Muscle of leg (tissue), 11 donors: ENCODE results near the gene FOLH1. TPM values are rescaled to one million over a fixed set of nuclear protein-coding genes. Genes with fewer than 3 reads are reported as not detected.
"Not testable (repeated sequence)": the region's sequence is repeated elsewhere in the genome, so short reads cannot be mapped to it uniquely, and the experiment has no call there.

Experiments
- DNase-seq: peaks from one replicate; pipeline ENCODE4 v3.0.0; 2013
- H3K27ac ChIP-seq: one replicate; pipeline ENCODE4 v1.5.1; 2013; ENCODE audit warnings: mild to moderate bottlenecking, low read length, control low read depth
- H3K27me3 ChIP-seq: one replicate; pipeline ENCODE4 v1.6.1; 2013; ENCODE audit warnings: low read length; ENCODE audit not compliant: control insufficient read depth, insufficient read depth
- H3K36me3 ChIP-seq: one replicate; pipeline ENCODE4 v1.6.1; 2013; ENCODE audit warnings: low read length; ENCODE audit not compliant: control insufficient read depth, insufficient read depth
- H3K4me1 ChIP-seq: one replicate; pipeline ENCODE4 v1.6.1; 2013; ENCODE audit warnings: low read length; ENCODE audit not compliant: control insufficient read depth, insufficient read depth
- H3K4me3 ChIP-seq: one replicate; pipeline ENCODE4 v1.5.1; 2013; ENCODE audit warnings: low read length, control low read depth
- H3K9me3 ChIP-seq: replicated peaks from 2 replicates; pipeline ENCODE4 v1.6.1; 2013; ENCODE audit warnings: low read depth, low read length; ENCODE audit not compliant: control insufficient read depth
- WGBS: methylation state at CpG from one replicate; pipeline ENCODE4 v1.1.5; 2013; ENCODE audit warnings: missing lambda C conversion rate; ENCODE audit not compliant: insufficient coverage; 5-methylcytosine and 5-hydroxymethylcytosine counted together
- polyA plus RNA-seq, 8 donors: library from polyadenylated mRNA; unstranded; fragments of 120-200 nt; gene quantifications; one replicate each; pipeline versions ENCODE4 v1.2.1 to v1.2.3, GENCODE V29; 2013; ENCODE audit warnings: inconsistent platforms in 1 of 8, low replicate concordance in 1 of 8; ENCODE audit not compliant: insufficient read length in 8 of 8, insufficient read depth in 1 of 8
- total RNA-seq: library from RNA; stranded (reverse); fragments of 120-200 nt; gene quantifications from one replicate; pipeline ENCODE4 v1.2.4, GENCODE V29; 2013

The FOLH1 gene
- total and polyA plus RNA-seq, 9 donors: 1.3 to 26.4 (median 2.6) TPM

GRCh38 chr11:49229136-49229535, 20.7 kb upstream of the FOLH1 start:
- not testable (repeated sequence) for DNase-seq, H3K36me3 ChIP-seq, H3K9me3 ChIP-seq, H3K4me1 ChIP-seq, H3K4me3 ChIP-seq, H3K27ac ChIP-seq, H3K27me3 ChIP-seq
- whole genome bisulfite sequencing: no CpG with 5 or more reads among the region's 2 CpGs

GRCh38 chr11:49225255-49225785, 16.9 kb upstream of the FOLH1 start:
- not testable (repeated sequence) for H3K27ac ChIP-seq, H3K4me1 ChIP-seq, H3K9me3 ChIP-seq, H3K4me3 ChIP-seq, H3K36me3 ChIP-seq, H3K27me3 ChIP-seq
- DNase-seq: peak; percentile 14
- 56% methylated on average over 3 of the region's 8 CpGs for WGBS

GRCh38 chr11:49221112-49221511, 12.7 kb upstream of the FOLH1 start:
- Histone ChIP-seq H3K27ac (no peak overlapping the region), H3K36me3 (no peaks in the 10 kb centered on the region), H3K4me3 (no peak overlapping the region), H3K27me3 (no peaks in the 10 kb centered on the region), H3K4me1 (no peaks in the 10 kb centered on the region), H3K9me3 (no peaks in the 10 kb centered on the region)
- no CpG with 5 or more reads among the region's 5 CpGs for WGBS
- DNase-seq: no peak

- Histone ChIP-seq H3K27me3 (no peaks in the 10 kb centered on the region), H3K9me3 (no peaks in the 10 kb centered on the region), H3K4me3 (no peak overlapping the region), H3K27ac (no peak overlapping the region), H3K4me1 (peaks cover under 1% of the 10 kb centered on the region), H3K36me3 (no peaks in the 10 kb centered on the region)
- WGBS: no CpG with 5 or more reads among the region's 2 CpGs
- no peak for DNase-seq
Observed at GRCh38 chr11:49213026-49213560, 4.7 kb upstream of the FOLH1 start.

GRCh38 chr11:49206999-49207398, 1.4 kb downstream of the FOLH1 start:
- H3K27me3 ChIP-seq, H3K9me3 ChIP-seq, H3K4me3 ChIP-seq, H3K36me3 ChIP-seq, H3K27ac ChIP-seq, H3K4me1 ChIP-seq, DNase-seq: not testable (repeated sequence)
- WGBS: 25% methylated on average over 1 of the region's 6 CpGs

GRCh38 chr11:49202287-49202976, 6.0 kb downstream of the FOLH1 start:
- WGBS: no CpG with 5 or more reads among the region's 4 CpGs

GRCh38 chr11:49196775-49197174, 11.6 kb downstream of the FOLH1 start:
- WGBS: no CpG with 5 or more reads among the region's 1 CpG
- not testable (repeated sequence) for H3K36me3 ChIP-seq, DNase-seq, H3K9me3 ChIP-seq, H3K27ac ChIP-seq, H3K4me1 ChIP-seq, H3K4me3 ChIP-seq, H3K27me3 ChIP-seq

More at GRCh38 chr11:49202287-49202976, 6.0 kb downstream of the FOLH1 start:
- DNase-seq: no peak
- no peak overlapping the region for H3K4me3 ChIP-seq
- no peaks in the 10 kb centered on the region for H3K27me3 ChIP-seq
- H3K4me1 ChIP-seq: no peaks in the 10 kb centered on the region
- no peaks in the 10 kb centered on the region for H3K9me3 ChIP-seq
- no peak overlapping the region for H3K27ac ChIP-seq
- no peaks in the 10 kb centered on the region for H3K36me3 ChIP-seq

GRCh38 chr11:49196002-49196401, 12.4 kb downstream of the FOLH1 start:
- H3K27me3 ChIP-seq, H3K36me3 ChIP-seq, H3K4me3 ChIP-seq, H3K27ac ChIP-seq, H3K9me3 ChIP-seq, DNase-seq, H3K4me1 ChIP-seq: not testable (repeated sequence)
- WGBS: no CpG with 5 or more reads among the region's 6 CpGs

- not testable (repeated sequence) for H3K36me3 ChIP-seq, H3K4me1 ChIP-seq, DNase-seq, H3K27ac ChIP-seq, H3K9me3 ChIP-seq, H3K4me3 ChIP-seq, H3K27me3 ChIP-seq
- no CpG with 5 or more reads among the region's 2 CpGs for WGBS
Observed at GRCh38 chr11:49190287-49190686, 18.1 kb downstream of the FOLH1 start.

GRCh38 chr11:49186225-49186624, 22.2 kb downstream of the FOLH1 start:
- not testable (repeated sequence) for H3K36me3 ChIP-seq, H3K4me1 ChIP-seq, H3K4me3 ChIP-seq, H3K27me3 ChIP-seq, H3K27ac ChIP-seq, DNase-seq, H3K9me3 ChIP-seq
- WGBS: no CpG with 5 or more reads among the region's 2 CpGs
